Activated effector memory CD4-positive, alpha-beta T cell treated with Interleukin-2 at 50 U/mL for 16 hours (primary cell): ENCODE measurements around the gene SC5D.
A peak's percentile ranks its signal among the peaks of the same experiment; 100 is the strongest.

Source experiments
- DNase-seq: peaks from one replicate; pipeline ENCODE4 v3.0.0-alpha.2; 2020

SC5D gene

DNA sequence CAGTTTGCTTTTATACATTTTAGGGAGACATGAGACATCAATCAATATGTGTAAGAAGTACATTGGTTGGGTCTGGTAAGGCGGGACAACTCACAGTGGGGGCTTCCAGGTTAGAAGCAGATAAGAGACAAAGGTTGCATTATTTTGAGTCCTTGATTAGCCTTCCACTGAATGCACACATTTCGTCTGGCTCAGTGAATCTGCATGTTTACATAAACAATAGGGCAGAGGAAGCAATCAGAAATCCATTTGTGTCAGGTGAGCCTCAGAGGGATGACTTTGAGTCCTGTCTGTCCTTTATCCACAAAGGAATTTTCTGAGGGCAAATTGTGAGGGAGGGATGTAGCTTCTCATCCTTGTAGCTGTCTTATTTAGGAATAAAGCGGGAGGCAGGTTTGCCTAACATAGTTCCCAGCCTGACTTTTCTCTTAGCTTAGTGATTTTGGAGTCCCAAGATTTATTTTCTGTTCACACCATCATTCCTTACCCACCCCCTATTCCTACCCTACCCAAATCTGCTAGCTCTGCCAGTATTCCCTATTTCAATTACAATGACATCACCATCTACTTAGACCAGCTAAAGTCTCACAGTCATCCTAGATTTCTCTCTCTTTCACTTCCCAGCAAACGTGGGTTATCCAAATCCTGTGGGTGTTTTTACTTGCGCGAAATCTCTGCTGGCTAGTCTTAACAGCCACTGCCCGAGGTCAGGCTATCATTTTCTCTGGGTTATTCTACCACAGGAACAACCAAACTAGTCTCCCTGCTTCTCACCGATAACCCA lies 2.9 kb downstream of the SC5D start:
- no peak for DNase-seq

DNA sequence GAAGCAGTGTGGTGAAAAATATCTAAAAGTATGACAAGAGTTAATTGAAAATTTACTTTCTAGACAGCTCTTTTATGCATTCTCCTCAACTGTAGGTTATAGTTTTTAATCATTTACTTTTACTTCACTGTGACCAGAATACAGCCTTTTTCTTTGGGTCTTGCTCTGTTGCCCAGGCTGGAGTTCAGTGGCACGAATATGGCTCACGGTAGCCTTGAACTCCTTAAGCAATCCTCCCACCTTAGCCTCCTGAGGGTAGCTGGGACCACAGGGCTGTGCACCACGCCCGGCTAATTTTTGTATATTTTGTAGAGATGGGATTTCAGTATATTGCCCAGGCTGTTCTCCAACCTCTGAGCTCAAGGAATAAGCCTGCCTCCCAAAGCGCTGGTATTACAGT lies 5.3 kb downstream of the SC5D start:
- DNase-seq: no peak

DNA sequence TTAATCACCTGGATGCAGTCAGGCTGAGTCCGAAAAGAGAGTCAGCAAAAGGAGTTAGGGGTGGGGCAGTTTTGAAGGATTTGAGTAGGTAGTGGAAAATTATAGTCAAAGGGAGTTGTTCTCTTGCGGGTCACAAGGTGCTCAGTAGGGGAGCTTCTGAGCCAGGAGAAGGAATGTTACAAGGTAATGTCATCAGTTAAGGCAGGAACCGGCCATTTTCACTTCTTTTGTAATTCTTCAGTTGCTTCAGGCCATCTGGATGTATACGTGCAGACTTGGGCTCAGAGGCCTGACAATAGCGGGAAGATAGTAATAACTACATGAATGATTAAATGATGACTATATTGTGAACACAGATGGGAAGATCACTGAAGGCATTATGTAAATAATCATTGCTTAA lies 6.2 kb downstream of the SC5D start:
- DNase-seq: no peak

DNA sequence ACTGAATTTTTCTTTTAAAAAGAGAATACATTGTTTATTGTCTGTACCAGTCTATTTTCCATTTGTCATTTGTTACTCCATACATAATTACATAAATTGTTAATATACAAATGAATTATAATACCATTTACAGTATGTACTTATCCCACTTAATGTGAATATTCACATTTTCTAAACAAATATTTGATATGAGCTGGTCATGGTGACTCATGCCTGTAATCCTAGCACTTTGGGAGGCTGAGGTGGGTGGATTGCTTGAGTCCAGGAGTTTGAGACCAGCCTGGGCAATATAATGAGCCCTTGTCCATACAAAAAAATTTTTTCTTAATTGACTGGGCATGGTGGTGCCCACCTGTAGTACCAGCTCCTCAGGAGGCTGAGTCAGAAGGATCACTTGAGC lies 6.8 kb downstream of the SC5D start:
- DNase-seq: no peak

DNA sequence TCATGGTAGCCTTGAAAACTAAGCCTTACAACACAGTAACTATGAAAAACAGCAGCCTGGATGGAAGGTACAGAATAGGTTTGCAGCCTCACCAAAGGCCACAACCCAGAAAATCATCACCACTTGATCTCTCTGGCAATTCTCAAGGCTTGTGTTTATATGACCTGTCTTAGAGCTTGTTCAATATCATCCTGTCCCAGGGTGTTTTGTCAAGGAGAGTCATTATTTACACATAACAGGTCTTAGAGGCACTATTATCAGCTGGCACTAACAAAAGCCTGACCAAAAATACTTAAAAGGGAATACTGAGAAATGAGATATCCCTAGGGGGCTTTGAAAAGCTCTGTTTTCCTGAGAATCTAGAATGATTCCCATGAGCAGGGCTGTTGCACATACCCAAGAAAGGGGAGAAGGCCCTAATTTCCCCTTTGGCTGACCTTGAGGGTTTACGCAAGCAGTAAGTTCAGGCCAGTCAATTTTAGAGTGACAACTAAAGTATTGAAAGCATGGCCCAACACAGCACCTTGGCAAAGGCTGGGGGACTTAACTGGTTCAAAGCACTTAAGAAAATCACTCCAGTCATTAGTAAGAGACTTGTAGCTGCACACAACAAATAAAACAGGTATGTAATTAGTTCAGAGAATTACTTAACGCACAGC lies 7.9 kb downstream of the SC5D start:
- no peak for DNase-seq

DNA sequence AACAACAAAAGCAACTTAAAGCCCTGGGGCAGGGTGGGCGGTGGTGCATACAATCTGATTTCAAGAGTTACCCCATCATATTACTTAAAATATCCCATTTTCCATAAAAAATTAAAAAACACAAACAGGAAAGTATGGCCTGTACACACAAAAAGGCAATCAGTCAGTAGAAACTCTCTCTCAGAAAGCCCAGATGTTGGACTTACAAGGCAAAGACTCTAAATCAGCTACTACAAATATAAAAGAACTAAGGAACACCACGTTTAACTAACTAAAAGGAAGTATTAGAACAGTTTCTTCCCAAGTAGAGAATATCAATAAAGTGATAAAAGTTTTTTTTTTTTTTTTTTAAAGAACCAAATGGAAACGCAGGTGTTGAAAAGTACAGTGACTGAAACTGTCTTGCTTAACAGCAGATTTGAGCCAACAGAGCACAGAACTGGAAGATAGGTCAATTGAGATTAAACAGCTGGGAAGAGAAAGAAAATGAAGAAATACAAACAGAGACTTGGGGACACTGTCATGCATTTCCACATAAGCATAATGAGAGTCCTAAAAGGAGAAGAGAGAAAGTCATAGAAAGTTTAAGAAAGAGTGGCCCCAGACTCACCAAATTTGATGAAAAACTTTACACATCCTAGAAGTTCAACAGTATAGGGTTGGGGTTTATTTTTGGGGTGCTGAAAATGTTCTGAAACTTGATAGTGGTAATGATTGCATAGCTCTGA lies 8.6 kb downstream of the SC5D start:
- DNase-seq: no peak

DNA sequence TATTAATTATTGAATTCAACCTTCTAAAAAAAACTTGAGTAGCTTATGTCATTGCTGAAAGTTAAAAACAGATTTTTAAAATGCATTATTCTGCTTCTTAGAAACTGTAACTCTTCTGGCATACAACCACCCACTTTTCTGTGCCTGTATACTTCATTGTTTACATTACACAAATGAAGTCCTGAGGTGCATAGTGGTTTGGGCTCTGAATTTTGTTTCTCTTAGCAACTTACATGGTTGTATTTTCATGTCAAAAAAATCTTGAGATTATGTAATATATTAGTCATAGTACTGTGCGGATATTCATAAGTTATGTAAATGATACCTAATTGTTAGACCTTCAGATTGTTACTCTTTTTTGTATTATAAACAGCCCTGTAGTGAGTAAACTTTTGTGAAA lies 12.2 kb downstream of the SC5D start:
- DNase-seq: no peak

DNA sequence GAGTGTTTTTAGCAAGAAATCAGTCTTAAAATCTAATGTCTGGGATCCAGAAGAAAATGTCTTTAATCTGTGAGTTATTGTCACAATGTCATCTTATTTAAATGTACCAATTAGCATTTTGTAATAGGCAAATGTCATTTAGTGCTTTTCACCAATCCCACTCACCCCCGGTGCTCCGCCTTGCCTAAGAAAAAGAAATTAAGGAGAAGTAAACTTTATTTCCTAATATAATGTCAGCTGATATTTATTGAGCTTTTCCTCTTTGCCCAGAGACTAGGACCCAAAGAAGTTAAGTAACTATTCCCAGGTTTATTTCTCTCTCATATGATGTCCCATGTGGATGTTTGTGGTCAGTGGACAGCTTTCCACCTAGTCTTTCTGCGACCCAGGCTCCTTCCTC lies 16.2 kb downstream of the SC5D start:
- DNase-seq: no peak

DNA sequence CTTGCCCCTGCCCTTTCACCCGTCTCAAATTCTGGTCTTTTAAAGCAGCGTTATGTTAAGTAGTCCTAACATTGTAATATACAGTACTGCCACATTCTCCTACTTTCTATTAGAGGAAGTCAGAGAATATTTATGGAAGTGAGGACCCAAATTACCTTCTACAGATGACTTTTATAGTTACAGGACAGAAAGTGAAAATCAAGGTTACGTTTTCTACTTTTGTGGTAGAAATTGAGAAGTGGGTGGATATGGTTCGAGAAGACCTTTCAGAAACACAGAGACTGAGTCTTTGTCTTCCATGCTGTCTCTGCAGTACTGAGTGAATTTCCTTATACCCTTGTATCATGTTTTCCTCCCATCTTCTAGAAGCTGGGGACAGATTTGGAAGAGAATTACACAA lies 17.1 kb downstream of the SC5D start:
- no peak for DNase-seq

DNA sequence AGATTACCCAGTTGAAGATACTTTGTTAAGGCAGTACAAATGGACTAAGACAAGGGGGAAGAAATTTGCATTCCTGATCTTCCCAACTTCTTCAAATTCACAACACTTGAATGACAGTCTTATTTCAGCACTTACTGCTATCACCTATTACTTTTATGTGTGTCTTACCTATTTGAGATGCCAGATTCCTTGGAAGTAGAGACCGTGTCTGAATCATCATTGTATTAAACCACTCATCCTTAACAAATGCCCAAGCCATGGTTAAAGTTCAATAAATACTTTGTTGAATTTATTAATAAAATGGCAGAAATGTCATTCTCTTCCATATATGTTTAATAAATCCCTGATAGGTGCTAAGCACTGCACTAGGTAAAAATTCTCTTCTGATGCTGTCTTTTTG lies 18.3 kb downstream of the SC5D start:
- DNase-seq: no peak

DNA sequence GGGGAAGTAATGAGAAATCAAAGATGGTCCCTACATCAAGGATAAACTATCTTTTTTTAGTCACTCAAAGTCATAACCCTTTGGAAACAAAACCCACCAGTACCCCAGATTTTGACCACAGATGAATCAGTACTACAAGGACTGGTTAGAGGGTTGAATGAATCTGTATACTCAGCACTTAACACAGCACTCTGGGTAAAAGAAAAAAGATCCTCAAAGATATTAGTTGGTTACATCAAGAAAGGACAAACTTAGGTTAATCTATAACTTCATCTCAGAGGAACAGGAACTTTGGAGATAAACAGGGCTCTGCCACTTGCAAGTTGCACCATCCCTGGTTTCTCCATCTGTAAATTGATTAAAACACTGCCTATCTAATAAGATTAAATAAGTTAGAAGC lies 18.8 kb downstream of the SC5D start:
- DNase-seq: no peak

DNA sequence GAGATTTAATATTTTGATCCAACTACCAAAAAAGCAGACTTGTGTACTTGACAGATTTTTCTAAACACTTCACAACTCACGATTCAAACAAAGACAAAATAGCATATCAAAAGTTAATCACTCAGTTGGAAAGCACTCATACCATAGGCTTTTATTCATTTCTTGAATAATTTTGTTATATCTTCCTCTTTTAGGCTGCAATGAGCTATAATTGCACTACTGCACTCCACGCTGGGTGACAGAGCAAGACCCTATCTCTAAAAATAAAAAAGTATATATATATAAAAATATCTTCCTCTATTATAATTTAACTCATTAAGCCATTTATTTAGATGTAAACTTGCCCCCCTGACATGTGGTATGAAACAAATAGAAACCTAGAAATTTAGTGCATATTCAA lies 19.9 kb downstream of the SC5D start:
- DNase-seq: no peak

DNA sequence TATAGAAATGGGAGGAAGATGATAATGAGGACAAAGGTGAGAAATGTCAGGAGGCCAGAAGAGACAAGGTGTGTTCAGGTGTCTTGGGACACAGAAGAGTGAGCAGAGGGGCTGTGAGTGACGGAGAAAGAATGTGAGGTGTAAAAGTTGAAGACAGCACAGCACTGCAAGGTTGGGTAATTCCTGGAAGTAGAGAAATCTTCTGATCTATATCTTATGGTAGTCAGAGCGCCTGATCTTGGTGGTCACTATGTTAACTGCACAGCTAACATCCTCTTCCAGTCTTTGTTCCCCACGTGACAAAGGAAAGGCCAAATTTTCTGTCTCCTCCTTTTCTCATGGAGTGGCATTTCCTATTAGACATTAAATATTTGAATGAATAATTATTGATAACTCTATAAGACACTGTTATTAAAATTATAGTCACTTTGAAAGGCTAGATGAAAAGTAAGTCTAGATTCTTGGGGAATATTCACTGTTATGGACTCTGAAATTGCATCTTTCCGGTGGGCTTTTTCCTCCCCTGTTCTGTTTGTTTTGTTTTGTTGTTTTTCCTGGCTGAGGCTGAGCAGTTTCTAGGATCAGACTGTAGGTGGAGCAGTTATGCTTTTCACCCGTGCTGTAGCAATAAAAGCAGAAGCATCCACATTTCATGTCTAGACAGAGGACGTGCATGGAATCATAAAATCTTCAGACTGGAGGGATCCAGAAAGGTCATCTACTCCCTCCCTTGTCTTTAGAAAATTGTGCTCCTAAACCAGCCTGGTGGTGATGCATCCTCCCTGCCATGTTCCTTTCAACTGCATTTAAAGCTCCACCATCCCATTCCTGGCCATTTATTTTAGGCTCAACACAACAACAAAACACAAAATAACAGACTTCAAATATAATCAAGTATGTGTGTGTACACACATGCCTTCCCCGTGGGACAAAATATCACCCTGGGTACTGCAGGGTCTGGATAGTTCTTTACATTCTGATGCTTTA lies 26.6 kb downstream of the SC5D start:
- no peak for DNase-seq

DNA sequence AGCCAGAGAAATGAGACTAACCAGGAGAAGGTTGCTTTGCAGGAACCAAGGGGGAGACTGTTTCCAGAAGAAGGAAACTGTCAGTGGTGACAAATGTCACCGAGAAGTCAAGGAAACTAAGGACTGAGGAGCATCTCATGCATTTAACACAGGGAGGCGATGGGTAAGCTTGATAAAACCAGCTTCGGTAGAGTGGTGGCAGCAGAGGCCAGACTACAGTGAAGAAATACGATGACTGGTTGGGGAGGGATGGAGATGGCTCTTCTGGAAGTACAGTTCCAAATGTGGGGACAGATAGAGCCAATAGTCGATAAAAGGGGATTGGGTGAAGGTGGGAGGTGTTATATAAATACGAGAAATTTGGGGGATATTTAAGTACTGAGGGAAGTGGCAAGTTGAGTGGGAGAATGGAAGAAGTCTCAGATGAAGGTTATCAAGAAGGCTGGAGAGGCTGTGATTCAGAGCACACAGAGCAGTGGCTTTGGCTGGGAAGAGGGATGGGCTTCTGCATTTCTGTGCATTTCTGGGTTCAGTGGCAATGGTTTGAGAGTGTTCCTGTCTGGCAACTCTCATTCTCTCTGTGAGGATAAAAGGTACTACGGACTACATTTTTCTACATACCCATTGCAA lies 29.2 kb downstream of the SC5D start:
- peak; percentile 8 for DNase-seq

DNA sequence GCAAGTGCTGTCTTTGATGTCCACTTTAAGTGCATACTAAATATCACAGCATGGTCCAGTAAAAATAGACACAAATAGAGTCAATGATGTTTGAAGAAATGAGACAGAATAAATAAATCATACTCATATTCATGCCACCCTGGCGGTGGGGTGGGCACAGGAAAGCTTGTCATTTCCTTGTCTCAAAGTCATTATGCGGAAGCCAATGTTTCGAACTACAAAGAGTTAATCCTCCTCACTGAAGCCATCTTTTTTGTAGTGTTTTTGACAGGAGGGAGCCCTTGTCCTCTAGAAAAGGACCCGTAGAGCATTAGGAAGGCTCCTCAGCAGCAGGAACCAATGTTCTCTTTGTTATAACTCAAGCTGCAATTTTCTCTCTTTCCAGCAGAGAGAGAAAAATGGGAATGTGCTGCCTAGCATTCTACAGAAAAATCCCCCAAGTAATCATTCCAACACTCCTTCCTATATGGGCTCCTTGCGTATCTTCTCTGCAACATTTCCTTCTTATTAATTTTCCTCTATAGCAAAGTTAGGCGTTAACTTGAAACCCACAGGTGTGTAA lies 30.6 kb downstream of the SC5D start:
- DNase-seq: no peak

DNA sequence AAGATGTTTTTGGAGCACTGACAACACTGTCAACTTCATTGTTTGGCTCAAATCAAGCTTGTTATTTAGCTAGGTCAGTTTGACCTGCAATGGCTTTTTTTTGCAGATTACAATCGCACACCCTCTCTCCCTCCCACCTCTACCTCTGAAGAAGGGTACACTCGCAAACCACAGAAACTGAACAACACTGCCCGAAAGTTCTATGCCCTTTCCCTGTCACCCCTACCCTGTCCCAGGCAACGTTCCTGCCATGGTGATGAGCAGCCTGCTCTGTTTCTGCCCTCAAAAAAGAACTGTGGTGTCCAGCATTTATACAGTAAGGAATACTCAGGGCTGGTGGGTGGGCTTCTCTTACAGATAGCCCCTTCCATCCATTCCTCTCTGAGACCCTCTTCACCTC lies 33.7 kb downstream of the SC5D start:
- no peak for DNase-seq

DNA sequence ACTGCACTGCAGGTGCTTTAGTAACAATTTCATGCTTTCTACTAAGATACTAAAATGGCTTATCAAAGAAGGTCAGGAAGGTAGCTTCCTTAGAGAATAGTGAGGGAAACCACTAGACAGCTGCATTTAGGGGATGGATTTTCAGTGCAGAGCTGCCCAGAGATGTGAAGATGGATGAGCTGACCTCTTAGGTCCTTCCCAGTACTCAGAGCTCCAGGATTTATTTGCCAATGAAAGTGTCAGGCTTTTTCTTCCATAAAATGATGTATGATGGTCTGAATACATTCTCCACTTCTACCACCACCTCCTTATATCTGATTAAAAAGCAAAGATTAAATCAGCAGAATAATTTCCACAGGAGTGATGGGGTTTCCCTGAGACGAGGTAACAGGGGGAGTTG lies 35.0 kb downstream of the SC5D start:
- DNase-seq: no peak

DNA sequence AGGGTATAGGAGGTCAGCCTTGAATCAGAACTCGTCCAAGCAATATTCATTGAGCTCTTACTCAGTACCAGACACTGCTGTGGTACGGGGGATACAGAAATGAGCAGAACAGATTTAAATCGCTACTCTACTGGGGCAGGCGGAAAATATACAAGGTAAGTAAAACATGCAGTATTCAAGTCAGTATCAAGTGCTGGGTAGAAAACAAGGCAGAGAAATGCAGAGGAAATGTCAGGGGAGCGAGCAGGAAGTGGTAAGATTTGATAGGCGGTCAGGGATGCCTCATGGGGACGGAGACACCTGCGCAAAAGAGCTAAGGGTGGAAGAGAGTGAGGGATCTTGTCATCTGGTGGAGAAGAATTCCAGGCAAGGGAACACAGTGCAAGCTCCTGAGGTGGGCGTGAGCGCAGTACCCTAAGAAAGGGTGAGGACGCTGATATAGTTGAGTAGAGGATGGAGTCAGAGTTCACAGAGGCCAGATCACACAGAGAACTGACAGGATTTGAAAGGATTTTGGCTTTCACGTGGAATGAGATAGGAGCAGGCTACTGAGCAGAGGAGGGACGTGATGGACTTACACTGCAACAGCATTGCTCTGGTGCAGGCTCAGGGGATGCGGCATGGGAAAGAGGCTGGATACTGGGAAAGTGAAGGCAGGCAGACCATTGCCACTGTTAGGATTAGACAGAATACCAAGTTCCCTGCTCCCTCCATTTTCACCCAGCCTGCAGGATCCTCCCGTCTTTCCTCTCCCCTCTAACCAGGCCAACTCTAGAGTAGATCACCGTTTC lies 35.8 kb downstream of the SC5D start:
- peak; percentile 36 for DNase-seq

DNA sequence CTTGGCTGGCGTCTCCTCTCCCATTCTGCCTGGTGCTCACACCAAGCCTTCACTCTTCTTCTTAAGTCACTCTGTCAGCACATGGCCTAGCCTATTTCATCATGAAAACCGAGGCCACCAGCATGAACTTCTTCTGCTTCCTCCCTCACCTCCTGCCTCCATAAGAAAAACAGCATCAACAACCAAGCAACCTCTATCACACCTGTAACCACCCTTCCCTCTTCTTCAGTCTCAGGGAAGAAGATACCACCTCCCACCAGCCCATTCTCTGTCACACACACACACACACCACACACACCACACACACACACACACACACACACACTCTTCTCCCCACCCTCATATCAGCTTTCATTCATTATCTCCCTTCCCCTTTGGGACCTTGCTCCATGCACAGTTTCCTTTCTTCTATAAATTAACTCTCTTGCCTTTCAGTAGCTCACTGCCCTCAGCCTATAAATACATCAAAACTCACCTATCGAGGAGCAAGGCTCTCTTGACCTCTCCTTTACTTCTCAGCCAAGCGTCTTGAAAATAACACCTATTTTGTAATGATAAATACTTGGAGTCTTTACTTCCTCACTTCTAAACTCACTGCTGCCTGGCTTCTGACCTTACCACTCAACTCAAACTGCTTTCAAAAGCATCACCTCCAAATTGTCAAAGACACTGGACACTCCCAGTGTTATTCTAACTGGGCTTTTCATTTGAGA lies 36.6 kb downstream of the SC5D start:
- DNase-seq: no peak

DNA sequence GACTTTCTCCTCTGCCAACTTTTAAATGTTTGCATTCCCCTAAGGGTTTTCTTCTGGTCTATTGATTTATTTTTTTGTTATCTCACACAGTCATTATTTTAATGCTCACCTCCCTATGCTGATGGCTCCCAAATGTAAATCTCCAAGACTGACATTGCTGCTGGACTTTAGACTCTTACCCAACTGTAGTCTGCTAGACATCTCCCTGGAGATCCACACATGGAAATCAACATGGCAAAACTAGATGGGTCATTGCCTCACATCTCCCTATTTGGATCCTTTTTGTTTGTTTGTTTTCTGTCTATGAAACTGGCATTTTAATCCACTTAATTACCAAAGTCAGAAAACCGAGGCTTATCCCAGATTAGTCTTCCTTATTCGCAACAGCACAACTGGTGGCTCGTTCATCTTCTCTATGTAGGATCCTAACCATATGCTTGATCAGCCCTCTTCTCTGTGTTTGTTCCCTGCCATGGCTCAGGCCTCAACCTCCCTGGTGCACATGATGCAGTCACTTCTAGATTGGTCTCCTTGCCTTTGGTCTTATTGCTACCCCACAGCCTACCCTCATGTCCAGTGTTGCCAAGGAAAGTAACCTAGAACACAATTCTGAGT lies 37.3 kb downstream of the SC5D start:
- DNase-seq: no peak
